ENCODE measurements around the gene CLN5.
A peak's percentile ranks its signal among the peaks of the same experiment; 100 is the strongest.

CLN5 gene

DNA sequence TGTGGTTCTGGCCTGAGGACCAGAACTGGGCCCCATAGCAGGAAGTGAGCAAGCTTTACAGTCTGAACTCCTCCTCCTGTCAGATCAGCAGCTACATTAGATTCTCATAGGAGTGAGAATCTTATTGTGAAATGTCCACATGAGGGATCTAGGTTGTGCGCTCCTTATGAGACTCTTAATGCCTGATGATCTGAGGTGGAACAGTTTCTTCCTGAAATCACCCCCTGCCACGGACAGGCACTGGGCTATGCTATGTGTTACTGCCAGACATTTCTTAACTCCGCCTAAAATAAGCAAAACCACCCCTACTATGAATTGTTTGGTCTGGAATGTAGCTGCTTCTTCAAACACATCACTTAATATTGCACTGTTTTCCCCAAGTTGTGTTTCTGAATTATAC lies 30.5 kb downstream of the CLN5 start:
- no peak for DNase-seq

- DNase-seq = peak; percentile 74
Measured at GRCh38 chr13:77026255-77026860, 34.5 kb downstream of the CLN5 start.

DNA sequence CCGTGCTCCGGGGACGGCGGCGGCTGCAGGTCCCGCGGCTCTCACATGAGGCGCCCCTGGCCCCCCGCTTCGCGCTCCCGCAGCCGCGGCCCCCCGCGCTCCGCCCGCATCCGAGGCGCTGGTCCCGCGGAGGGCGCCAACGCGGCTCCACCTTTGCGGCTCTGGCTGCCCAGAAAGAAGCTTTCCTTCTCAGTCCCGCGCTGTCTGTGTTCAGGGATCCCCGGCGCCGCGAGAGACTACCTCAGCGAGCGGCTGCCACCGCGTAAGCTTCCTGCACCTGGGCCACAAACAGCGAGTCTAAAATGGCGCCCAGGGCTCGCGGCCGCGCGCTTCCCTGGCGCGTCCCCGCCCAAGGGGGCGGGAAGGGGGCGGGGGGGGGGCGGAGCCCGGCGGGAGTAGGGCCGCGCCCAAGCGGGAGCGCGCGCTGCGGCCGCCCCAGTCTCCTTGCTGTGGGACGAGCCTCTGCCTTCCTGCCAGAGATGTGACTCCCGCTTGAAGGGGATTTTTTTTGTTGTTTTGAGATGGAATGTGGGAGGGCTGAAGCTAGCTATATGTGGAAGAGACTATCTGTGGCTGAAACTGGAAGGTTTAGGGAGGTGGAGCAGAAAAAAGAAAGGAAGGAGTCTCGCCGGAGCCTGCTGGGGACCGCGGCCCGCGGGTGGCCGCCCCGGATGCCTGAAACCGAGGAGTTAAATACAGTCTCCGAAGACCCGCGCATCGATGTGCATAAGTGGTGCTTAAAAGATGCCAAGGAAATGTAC lies 35.2 kb downstream of the CLN5 start, which contains the start of gene FBXL3:
Gene FBXL3 (minus strand): TSS at position 299 of the 761 bp plus-strand sequence. CDS start 5,299 bp downstream, outside the sequence.
- peak; percentile 76 for DNase-seq

DNA sequence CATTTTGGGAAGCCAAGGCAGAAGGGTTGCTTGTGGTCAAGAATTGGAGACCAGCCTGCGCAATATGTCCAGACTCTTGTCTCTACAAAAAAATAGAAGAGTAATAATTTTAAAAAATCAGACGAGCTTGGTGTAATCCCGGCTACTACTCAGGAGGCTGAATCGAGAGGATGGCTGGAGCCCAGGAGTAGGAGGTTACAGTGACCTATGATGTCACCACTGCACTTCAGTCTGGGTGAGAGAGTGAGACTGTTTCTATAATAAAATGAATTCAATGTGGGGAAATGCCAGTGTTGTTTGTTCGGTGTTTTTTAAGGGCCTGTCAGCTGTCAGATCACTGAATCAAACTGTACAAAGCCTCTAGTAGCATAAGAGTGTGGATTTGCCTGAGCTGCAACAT lies 36.3 kb downstream of the CLN5 start:
- DNase-seq = no peak

DNA sequence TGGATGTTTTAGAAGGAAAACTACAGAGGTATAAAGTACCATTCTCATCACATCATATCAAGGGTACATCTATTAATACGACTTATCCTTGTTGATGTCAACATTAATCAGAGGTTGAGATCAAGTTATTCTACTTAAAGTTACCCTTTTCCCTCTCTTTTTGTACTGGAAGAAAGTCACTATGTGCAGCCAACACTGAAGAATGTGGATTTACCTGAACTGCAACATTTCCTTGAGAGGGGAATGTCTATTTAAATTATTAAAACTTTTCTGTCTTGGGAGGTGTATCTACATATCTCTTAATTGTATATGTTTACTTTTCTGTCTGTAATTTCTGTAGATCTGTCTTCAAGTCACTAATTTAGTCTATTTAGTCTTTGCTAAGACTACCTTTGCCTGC lies 37.6 kb downstream of the CLN5 start:
- no peak for DNase-seq

GRCh38 chr13:77031656-77032243 lies 39.9 kb downstream of the CLN5 start:
- DNase-seq = no peak

- DNase-seq = no peak
Measured at GRCh38 chr13:77033717-77034302, 41.9 kb downstream of the CLN5 start.

DNA sequence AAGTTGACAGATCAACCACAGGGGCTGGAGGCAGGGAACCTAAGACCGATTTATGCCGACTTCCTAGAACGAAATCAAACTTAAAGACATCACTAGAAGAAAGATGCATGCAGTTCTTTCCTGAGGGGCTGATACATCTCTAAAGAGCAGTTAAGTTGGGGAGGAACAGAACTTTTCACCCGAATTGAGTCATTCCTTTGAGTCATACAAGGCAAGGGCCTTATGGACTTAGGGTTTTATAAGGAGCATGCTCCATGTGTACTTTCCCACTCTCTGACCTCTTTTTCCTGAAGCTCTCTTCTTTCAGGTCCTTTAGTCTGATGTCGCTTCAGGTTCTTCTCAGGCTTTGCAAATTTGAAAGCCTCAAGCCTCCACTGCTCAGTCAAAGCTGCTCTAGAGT lies 43.0 kb downstream of the CLN5 start:
- DNase-seq = no peak

DNA sequence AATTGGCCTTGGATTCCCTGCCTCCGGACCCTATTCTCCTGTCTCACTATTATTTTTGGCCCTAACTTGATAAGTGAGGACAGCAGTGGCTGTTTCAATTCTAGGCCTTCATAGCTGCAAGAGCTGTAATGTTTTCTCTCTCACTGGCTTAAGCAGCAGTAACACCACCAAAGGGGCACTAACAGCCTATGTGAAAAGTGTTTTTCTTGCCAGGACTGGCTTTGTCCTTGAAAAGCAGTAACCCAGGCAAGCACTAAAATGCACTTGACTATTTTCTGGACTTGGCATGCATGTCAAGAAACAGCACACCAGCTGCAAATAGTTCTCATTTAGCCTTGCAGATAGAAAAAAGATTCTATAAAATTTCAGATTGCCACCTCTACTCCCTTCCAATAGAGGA lies 44.4 kb downstream of the CLN5 start:
- no peak for DNase-seq

- DNase-seq = no peak
Measured at GRCh38 chr13:77038907-77039480, 47.1 kb downstream of the CLN5 start.

DNA sequence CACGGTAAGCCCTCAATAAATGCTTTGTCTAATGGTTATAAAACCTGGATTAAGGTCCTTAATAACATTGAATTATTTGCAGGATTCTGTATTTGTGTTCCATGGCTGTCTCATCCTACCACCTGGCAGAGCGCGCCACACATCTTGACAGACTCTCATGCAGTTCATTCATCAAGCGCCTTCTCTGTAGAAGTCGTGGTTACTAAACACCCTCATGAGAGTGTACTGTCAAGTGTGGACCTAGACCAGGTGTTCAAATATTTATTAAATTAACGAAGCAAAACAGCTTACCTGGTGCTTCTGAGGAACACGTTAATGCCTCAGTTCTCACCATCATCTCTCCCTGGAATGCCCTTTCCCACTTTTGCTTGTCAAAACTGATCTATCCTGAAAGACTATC lies 48.2 kb downstream of the CLN5 start:
- DNase-seq = no peak

DNA sequence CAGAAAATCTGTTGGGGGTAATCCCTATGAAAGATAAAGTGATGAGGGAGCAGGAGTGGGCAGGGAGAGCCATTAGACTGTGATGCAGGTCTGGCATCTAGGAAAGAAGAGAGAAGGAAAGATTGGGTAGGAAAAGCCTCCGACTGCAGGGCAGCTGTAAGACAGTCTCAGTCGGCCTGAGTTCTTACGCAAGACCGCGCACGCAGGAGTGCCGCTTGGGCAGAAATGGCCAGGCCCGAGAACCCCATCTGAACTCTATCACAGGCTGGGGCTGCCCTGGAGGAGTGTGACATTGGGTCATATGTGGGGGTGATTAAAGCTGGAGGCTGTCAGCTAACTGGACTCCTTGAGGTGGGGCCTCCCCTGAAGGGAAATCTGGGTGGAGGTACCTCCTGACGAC lies 49.0 kb downstream of the CLN5 start:
- no peak for DNase-seq

DNA sequence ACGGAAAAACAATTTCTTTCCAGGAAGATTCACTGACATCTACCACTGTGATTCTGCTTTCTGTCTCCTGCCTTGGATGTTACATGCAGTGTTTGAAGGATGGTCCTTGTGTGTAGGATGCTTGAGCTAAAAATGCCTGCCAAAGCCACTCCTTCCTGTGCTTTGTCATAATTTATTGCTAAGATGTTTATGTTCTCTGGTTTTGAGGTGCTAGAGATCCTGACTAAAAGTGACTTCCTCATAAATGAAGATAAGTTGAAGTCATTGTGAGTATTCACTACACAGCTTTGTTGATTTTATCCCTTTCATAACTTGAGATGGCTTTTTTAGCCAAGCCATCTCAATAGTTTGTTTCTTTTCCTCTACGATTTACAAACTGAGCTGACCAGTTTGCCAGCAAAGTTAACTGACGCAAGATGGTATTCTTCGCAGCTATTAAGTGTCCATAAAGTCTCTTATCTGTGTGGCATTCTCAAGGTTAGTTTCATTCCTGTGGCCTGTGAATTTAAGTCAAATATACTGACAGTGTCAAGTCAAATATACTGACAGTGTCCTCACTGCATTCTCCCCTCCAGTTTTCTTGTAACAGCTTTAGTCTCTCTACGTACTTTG lies 50.8 kb downstream of the CLN5 start:
- no peak for DNase-seq

GRCh38 chr13:77047649-77048343 lies 55.9 kb downstream of the CLN5 start:
- no peak for DNase-seq

DNA sequence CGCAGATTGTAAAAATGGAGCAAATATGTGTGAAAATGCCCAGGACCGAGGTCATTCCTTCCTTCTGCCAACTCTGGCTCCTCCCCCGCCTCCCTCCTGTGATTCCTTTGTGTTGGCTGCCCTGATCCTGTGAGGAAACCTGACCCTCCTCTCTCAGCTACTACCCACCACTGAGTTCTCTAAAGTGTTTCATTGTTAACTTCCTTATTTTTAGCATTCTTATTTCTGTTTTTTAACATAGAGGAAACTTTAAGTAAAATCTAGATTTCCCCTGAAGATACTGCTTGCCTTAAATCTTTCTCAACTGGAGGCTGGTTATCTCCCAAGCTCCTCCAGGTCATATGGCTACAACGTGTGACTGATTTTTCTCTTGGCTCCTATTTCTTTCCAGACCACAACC lies 56.8 kb downstream of the CLN5 start:
- no peak for DNase-seq

- no peak for DNase-seq
Measured at GRCh38 chr13:77053192-77053591, 61.3 kb downstream of the CLN5 start.

Data from activated CD8-positive, alpha-beta memory T cell treated with anti-CD3 and anti-CD28 coated beads, Interleukin-2, amount 50 U/mL, for 4 hours (primary cell).